Measurements from ENCODE around the gene TGIF2LX.
"Not testable (repeated sequence)": the region's sequence is repeated elsewhere in the genome, so short reads cannot be mapped to it uniquely, and the experiment has no call there.

The TGIF2LX gene

GRCh38 chrX:89921665-89922064 is at the start of gene TGIF2LX:
TGIF2LX (plus strand) TSS chrX:89921908; CDS start chrX:89922086, 178 bp downstream.
- H3K4me3 ChIP-seq (ENCODE audit: low read depth, low read length) = not testable (repeated sequence)

- not testable (repeated sequence) for H3K4me3 ChIP-seq (ENCODE audit: low read depth, low read length)
These were observed 728 bp downstream of the TGIF2LX start for GRCh38 chrX:89922338-89922934.

- not testable (repeated sequence) for H3K4me3 ChIP-seq (ENCODE audit: low read depth, low read length)
These were observed 21.4 kb downstream of the TGIF2LX start for GRCh38 chrX:89943077-89943476.

GRCh38 chrX:89965588-89965987 is 43.9 kb downstream of the TGIF2LX start:
- not testable (repeated sequence) for H3K4me3 ChIP-seq (ENCODE audit: low read depth, low read length)

Measured in WI38 (cell line).